Erythroblast (primary cell): Measurements from ENCODE around the gene ZNF330.

Experiments
- GATA1 ChIP-seq: IDR thresholded peaks from 2 replicates; pipeline ENCODE4 v1.6.1; 2011; ENCODE audit warnings: low read depth, mild to moderate bottlenecking, control low read depth, low read length, moderate library complexity
- POLR2A ChIP-seq: IDR thresholded peaks from 2 replicates; pipeline ENCODE4 v1.6.1; 2011; ENCODE audit warnings: mild to moderate bottlenecking, low read length

- TF ChIP-seq POLR2A = no peak
- TF ChIP-seq GATA1 = no peak
Observed at GRCh38 chr4:141207961-141208360, 12.7 kb upstream of the ZNF330 start.
